Stimulated activated naive CD4-positive, alpha-beta T cell (primary cell): Measurements from ENCODE around the gene RFTN2.
"Not testable (repeated sequence)": the region's sequence is repeated elsewhere in the genome, so short reads cannot be mapped to it uniquely, and the experiment has no call there.

Experiments
- DNase-seq, 6 experiments: peaks; one replicate each; lab custom pipeline; 2025; lab: John Stamatoyannopoulos, UW

RFTN2 gene, protein sequence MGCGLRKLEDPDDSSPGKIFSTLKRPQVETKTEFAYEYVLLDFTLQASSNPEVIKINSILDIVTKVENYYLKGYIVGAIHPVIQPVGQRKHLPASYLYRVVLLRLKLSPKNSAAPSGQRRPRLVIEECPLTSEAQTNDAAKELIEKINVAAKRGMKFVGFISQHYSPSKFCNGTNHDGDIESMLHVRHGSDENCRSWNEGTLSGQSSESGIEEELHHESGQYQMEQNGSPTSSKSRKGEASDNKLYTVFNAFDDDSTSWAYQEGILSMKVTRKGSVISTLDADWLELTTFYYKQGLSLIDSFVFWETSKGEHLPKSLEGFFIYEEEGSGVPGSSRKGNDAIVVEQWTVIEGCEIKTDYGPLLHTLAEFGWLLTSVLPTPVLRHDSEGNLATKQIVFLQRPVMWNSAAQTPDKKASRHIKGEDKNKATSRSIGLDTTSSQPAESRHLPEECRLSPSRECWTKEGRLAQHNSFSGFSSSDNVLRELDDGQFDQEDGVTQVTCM

DNA sequence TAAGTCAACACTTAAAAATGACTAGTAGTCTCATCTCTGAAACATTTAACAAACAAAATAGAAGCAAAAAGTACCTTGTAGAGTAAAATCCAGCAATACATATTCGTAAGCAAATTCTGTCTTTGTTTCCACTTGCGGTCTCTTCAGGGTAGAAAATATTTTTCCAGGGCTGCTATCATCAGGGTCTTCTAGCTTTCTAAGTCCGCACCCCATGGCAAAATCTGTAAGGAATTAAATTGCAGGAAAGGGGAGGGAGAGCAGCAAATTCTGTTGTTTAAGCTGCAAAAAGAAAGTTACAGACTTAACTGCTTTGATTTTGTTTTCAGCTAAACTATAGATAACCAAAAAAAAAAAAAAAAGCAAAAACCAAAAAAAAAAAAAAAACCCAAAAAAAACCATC, at the start of gene RFTN2:
TSS of gene RFTN2 (minus strand) at position 342 of the 400 bp plus-strand sequence. CDS start at position 213, 129 bp downstream.
- no peak for DNase-seq

DNA sequence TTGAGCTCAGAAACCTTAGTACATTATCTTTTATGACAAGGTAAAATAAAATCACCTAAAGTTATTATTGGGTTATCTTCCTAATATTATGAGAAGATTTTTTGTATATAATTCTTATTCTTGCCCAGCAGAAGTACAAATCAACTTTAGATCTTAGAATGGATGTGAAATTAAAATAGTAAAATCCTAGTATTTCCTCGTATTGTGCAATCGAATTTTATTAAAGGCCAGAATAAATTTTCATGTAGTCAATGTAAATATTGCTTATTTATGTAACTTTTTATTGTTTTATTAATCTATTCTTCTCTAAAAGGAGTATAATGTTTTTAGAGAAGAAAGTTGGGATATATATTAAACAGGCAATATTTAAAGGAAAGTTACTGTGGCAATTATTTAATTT, 42.5 kb upstream of the RFTN2 start:
- no peak for DNase-seq

DNA sequence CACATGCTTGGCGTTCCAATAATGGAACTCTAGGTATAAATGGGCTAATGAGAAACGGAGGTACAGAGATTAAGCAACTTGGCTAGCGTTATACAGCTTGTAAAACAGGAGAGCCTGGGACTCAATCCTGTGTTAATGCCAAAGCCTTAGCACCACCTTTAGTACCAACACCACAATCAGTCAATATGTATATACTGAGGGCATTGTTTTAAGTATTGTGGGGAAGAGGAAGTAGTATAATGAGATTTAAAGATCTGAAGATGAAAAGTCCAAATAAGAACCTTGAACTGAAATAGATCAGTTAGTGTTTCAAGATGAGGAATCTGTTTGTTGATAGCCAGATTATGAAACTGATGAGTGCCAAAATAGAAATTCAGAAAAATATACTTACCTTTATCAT, 37.9 kb upstream of the RFTN2 start:
- no peak for DNase-seq

DNA sequence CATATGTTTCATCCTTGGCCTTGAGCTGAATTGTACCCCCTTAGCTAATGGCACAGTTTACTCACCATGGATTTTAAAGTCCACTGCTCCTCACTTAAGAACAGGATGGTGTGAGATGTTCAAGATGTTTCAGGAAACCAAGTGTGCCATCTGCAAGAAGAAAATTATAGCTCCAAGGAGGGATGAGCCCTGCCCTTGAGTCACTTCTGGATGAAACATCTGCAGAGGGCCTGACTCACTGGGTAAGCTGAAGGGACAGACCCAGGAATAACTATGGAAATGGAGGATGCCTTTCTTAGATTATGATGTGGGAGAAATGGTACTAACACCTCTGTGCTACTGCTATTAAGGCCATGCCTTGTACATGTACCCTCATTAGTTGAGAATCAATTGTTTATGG, 36.2 kb upstream of the RFTN2 start:
- DNase-seq, result no peak

DNA sequence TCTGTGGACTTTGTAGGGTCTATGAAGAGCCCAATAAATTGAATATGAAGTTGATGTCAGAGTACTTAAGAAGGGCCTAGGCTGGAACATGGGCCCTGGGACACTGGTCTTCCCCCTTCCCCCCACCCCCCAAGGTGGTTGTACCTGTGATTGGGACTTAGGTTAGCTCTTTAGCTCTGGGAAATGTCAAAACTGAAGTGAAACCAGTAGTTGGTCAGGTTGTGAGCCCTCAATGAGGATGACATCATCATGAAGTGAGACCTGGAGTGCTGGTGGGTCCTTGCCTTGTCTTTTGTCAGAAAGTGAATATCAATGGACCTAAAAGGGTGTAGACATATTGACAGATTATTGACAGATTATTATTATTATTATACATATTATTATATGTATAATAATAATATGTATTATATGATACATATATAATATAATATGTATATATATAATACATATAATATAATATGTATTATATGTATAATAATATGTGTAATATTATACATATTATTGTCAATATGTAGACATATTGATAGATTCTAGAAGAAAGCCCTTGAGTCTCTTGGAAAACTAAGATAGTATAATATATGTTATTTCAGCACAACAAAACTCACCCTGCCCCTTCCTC, 35.1 kb upstream of the RFTN2 start:
- no peak for DNase-seq

DNA sequence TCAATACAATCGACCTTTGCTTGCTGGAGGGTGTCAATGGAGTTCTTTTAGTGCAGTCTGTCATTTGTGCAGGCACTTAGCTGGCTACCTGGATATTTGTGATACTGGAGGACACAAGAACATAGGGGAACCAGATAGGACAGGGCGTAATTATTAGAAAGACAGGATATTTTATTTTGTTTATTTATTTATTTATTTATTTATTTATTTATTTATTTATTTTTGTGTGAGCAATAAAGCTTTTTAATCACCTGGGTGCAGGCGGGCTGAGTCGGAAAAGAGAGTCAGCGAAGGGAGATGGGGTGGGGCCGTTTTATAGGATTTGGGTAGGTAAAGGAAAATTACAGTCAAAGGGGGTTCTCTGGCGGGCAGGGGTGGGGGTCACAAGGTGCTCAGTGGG, 33.8 kb upstream of the RFTN2 start:
- not testable (repeated sequence) for DNase-seq

DNA sequence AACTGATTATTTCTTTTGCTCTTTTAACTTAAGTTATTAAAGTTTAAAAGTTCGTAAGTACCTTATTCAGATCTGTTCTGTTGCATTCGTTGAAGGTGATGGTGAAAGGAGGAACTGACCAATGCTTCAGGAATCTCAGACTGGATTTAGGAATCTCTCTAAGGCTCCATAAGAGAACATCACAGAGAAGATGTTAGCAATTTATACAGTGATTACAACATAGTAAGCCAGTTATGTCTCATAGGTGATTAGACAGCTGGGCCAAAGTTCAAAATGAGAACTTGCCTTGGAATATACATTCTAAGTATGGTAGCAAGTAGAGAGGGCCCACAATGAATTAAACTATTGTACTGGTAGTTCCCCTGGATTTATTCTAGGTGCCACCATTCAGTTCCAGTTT, 32.9 kb upstream of the RFTN2 start:
- no peak for DNase-seq

DNA sequence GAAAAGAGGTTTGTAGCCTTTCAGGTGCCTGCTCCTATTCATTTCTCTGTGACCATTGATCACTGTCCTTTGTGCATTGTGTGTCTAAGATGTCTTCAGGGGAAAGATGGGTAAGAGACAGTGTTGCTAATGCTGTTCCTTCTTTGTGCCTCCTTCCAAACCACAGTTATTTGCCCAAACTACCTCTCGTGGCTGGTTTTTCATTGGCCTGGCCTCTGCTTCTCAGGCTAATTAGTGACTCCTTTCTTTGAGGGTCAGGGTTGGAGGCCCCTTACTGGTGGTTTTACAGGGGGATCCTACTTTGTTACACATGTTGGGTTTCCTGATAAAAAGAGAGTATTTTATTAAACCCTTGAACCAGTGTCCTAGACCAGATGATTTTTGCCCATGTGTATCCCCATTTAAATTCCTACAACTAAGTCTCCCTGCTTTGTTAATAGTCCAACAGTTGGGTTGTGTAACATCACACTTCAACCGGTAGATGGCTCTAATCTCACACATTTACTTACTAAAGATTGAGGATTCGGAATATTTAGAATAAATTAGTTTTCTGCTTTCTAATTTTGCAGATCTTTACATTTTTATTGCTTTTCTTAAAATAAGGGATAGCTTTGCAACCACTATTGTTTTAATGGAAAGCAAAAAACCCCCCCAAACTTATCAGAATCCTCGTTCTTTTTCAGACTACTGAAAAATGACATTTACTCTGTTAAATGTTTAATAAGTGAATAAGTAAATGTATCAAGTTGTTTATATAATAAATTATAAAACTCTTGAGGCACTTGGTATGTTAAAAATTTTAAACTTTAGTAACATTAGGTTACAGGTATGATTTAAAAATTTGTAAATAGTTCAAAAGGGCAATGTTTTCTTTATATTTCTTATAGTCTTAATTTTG, 32.2 kb upstream of the RFTN2 start:
- DNase-seq, result peak in 2 of 6 experiments; percentile 24 to 35

DNA sequence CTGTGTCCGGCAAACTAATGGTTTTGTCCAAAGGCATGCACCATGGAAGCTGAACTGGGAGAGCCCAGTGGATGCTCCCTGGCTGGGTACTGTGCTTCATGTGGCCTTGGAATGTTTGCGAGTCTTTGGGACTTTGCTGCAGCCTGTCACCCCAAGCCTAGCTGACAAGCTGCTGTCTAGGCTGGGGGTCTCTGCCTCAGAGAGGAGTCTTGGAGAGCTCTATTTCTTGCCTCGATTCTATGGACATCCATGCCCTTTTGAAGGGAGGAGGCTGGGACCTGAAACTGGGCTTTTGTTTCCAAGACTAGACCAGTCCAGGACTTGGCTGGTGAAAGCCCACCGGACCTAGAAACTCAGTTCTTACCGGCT, 31.4 kb upstream of the RFTN2 start:
- no peak for DNase-seq

DNA sequence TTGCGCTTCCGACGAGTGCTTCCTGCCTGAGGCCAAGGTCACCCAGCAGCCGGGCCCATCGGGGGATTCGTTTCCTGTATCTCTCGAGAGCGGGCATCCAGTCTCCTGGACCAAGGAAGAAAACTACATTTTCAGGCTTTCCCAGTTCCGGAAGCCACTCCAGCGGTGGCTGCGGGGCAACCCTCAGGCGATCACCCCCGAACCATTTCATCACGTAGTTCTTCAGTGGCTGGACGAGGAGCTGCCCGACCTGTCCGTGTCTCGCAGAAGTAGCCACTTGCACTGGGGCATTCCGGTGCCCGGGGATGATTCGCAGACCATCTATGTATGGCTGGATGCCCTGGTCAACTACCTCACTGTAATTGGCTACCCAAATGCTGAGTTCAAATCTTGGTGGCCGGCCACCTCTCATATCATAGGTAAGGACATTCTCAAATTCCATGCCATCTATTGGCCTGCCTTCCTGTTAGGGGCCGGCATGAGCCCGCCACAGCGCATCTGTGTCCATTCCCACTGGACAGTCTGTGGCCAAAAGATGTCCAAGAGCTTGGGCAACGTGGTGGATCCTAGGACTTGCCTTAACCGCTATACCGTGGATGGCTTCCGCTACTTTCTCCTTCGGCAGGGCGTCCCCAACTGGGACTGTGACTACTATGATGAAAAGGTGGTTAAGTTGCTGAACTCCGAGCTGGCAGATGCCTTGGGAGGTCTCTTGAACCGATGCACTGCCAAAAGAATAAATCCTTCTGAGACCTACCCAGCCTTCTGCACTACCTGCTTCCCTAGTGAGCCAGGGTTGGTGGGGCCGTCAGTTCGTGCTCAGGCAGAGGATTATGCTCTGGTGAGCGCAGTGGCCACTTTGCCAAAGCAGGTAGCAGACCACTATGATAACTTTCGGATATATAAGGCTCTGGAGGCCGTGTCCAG, 30.8 kb upstream of the RFTN2 start:
- peak in 3 of 6 experiments; percentile 10 to 28 (median 14) for DNase-seq

DNA sequence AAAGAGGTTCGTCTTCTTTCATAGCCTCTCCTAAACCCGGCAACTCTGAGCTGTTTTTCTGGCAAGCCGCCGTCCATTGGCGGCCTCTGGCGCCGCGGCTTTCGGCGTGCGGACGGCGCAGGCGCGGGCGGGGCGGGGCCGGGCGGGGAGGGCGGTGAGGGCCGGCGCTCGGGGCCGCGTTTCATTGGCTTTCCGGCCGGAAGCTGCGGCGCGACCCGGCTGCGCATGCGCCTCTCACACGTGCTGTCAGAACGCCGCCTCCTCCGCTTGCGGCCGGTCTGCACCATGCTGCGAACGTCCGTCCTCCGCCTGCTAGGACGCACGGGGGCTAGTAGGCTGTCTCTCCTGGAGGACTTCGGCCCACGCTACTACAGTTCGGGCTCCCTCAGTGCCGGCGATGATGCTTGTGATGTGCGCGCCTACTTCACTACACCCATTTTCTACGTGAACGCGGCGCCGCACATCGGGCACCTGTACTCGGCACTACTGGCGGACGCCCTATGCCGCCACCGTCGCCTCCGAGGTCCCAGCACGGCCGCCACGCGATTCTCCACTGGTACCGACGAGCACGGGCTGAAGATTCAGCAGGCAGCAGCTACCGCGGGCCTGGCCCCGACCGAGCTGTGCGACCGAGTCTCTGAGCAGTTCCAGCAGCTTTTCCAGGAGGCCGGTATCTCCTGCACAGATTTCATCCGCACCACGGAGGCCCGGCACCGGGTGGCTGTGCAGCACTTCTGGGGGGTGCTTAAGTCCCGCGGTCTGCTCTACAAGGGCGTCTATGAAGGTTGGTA, 29.9 kb upstream of the RFTN2 start, which contains the start of gene MARS2:
TSS of gene MARS2 (plus strand) at position 249 of the 791 bp plus-strand sequence. CDS start at position 286, 37 bp downstream.
- DNase-seq, result peak; percentile 85 to 94 (median 90)

DNA sequence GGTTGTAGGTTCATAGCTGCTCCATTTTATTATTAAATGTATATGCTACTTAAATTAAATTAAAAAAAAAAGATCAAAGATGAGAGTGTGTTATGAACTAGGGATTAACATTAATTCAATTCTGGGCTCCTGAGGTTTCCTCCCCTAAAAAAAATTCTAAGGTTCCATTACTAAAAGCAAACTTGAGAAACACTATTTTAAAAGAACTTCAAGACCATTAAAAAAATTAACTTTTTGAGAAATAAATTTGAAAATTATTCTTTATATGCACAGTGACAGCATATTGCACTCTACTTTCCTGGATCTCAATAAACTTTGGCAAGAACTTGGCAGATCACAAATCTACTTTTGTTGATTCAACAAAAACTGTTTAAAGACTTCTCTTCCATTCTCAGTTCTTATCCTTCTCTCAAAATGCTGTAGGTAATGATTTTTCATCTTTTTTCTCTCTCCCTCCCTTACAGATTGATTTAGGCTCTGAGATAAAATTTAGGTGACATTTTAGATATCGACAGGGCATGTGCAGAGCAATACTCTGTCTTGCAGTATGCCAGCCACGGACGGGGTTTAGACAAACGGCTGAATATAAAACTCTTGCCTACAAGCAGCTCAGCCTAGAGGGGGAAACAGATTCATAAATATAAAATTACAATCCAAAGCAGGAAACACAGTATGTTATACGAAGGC, 29.2 kb upstream of the RFTN2 start:
- DNase-seq, result peak in 1 of 6 experiments; percentile 79

DNA sequence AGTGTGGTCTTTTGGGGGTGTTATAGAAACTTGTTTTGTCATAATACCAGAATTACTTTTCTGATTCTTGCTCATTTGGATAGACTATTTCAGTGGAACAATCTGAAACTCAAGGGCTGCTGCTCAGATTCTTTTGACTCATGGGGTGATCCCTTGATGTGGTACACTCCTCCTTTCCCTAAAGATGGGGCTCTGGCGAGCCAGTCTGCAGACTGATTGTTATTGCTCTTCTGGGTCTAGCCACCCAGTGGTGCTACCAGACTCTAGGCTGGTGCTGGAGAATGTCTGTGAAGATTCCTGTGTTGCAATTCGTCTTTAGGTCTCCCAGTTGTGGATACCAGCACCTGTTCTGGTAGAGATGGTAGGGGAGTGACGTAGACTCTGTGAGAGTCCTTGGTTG, 25.6 kb upstream of the RFTN2 start:
- no peak for DNase-seq

DNA sequence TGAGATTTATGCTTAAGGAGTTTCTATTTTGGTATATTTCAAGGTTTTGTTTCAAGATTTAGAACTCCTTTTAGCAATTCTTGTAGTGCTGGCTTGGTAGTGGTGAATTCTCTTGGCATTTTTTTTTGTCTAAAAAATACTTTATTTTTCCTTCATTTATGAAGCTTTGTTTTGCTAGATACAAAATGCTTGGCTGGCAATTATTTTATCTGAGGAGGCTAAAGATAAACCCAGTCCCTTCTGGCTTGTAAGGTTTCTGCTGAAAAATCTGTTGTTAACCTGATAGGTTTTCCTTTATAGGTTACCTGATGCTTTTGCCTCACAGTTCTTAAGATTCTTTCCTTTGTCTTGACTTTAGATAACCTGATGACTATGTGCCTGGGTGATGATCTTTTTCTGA, 24.3 kb upstream of the RFTN2 start:
- not testable (repeated sequence) for DNase-seq

DNA sequence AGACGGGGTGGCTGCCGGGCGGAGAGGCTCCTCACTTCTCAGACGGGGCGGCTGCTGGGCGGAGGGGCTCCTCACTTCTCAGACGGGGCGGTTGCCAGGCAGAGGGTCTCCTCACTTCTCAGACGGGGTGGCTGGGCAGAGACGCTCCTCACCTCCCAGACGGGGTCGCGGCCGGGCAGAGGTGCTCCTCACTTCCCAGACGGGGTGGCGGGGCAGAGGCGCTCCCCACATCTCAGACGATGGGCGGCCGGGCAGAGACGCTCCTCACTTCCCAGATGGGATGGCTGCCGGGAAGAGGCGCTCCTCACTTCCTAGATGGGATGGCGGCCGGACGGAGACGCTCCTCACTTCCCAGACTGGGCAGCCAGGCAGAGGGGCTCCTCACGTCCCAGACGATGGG, 21.2 kb upstream of the RFTN2 start:
- DNase-seq, result not testable (repeated sequence)

DNA sequence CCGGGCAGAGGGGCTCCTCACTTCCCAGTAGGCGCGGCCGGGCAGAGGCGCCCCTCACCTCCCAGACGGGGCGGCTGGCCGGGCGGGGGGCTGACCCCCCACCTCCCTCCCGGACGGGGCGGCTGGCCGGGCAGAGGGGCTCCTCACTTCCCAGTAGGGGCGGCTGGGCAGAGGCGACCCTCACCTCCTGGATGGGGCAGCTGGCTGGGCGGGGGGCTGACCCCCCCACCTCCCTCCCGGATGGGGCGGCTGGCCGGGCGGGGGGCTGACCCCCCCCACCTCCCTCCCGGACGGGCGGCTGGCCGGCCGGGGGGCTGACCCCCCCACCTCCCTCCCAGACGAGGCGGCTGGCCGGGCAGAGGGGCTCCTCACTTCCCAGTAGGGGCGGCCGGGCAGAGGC, 20.6 kb upstream of the RFTN2 start:
- not testable (repeated sequence) for DNase-seq

DNA sequence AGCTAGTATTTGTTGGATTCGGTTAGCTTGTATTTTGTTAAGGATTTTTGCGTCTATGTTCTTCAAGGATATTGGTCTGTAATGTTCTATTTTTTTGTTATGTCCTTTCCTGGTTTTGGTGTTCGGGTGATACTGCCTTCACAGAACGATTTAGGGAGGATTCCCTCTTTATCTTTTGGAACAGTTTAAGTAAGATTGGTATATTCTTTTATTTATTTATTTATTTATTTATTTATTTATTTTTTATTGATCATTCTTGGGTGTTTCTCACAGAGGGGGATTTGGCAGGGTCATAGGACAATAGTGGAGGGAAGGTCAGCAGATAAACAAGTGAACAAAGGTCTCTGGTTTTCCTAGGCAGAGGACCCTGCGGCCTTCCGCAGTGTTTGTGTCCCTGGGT, 19.8 kb upstream of the RFTN2 start:
- DNase-seq, result not testable (repeated sequence)

DNA sequence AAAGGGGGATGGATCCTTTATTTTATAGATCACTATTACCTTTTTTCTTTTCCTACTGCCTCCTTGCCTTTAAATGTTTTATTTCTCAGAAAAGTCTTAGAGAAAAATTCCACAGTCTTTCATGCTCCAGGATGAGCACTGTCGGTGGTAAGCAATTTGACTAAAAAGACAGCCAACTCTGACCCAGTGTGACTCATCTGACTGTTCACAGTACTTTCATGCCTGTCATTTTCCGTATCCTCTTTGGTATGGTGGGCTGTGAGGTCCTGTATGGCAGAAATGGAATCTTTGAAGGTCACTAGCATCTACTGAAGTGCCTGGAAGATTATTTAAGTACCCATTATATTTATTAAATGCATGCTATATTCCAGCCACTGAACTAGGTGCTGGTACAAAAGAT, 2.1 kb upstream of the RFTN2 start:
- no peak for DNase-seq

DNA sequence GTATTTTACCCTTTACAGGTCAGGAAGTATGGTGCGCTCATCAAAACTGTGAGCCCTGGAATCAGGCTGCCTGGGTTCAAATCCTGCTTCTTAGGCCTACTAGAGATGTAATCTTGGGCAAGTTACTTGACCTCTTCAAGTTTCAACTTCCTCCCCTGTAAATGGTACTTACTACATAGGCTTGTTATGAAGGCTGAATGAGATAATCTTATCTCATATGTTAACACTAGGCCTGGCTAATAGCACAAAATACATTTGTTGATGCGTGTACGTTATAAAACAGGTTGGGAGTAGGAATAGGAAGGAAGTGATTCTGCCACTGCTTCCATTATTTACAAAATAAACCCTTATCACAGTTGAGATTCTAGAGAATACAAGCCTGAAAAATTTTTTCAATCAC, 1.7 kb upstream of the RFTN2 start:
- DNase-seq, result no peak

DNA sequence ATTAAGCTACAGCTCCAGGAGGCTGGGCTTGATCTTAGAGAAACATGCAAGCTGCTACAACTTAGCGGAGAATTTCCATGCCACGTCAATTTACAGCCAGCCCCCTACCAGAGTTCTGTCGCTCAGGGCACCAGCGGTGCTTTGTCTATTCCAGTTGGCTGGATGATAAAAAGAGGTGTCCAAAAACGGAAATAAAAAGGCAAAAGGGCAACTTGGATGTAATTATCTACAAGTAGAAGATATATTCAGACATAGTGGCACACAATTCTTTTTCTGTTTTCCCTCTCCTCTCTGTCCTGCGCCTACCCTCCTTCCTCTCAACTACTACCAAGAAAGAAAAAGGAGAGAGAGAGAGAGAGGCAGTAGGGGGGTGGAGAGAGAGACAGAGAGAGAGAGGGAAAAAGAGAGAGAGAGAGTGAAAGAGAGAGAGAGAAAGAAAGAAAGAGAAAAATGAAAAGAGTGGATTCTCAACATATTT, 363 bp upstream of the RFTN2 start:
- no peak for DNase-seq
